ENCODE data around the gene GAREM1.

The GAREM1 gene

GRCh38 chr18:32455361-32455760, 15.3 kb downstream of the GAREM1 start:
- no peak for TF ChIP-seq POLR2A (IDR thresholded peaks at IDR 0.05; ENCODE audit: extremely low read depth, insufficient read length)
- no peak for TF ChIP-seq MYC (IDR thresholded peaks at IDR 0.05; ENCODE audit: low read depth, low read length)
- no peak for TF ChIP-seq MAX (IDR thresholded peaks at IDR 0.05; ENCODE audit: low read depth, low read length)
- TF ChIP-seq CTCF (IDR thresholded peaks at IDR 0.05; ENCODE audit: low read depth, low read length) = no peak
- H3K4me3 ChIP-seq (ENCODE audit: low read depth, low read length) = no peak overlapping the region
- DNase-seq (ENCODE audit: low read depth) = no peak

DNA sequence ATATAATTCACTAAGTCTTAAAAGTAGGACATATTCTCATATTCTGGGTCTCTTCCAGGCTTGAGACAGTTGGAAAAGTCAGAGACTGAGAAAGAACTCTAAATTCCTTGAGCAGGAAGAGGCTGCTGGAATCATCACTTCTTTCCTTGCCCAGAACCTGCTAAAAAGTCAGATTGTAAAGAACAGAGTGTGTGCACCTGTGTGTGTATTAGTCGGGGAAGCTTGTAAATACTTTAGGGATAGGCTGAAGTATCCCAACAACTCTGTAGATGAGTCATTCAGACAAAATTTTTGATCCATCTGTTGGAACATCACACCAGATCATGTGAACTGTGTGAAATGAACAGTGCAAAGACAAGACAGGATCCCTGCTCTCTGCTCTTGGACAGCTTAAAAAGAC, 16.1 kb downstream of the GAREM1 start:
- TF ChIP-seq POLR2A (IDR thresholded peaks at IDR 0.05; ENCODE audit: extremely low read depth, insufficient read length) = no peak
- TF ChIP-seq MYC (IDR thresholded peaks at IDR 0.05; ENCODE audit: low read depth, low read length) = no peak
- no peak for TF ChIP-seq MAX (IDR thresholded peaks at IDR 0.05; ENCODE audit: low read depth, low read length)
- no peak for TF ChIP-seq CTCF (IDR thresholded peaks at IDR 0.05; ENCODE audit: low read depth, low read length)
- H3K4me3 ChIP-seq (ENCODE audit: low read depth, low read length) = no peak overlapping the region
- DNase-seq (ENCODE audit: low read depth) = no peak

DNA sequence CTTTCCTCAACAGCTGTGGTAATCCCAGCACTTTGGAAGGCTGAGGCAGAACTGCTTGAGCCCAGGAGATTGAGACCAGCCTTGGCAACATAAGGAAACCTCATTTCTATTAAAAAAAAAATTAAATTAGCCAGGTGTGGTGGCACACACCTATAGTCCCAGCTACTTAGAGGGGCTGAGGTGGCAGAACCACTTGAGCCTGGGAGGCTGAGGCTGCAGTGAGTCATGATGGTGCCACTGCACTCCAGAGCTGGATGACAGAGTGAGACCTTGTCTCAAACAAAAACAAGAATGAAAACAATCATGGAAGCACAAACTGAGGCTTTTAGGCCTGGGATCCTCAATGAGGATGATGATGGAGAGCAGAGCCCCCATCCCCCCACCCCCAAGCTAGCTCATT, 19.8 kb downstream of the GAREM1 start:
- H3K4me3 ChIP-seq (ENCODE audit: low read depth, low read length) = no peak overlapping the region
- no peak for DNase-seq (ENCODE audit: low read depth)
- TF ChIP-seq CTCF (IDR thresholded peaks at IDR 0.05; ENCODE audit: low read depth, low read length) (no peak), MYC (IDR thresholded peaks at IDR 0.05; ENCODE audit: low read depth, low read length) (no peak), MAX (IDR thresholded peaks at IDR 0.05; ENCODE audit: low read depth, low read length) (no peak), POLR2A (IDR thresholded peaks at IDR 0.05; ENCODE audit: extremely low read depth, insufficient read length) (no peak)

DNA sequence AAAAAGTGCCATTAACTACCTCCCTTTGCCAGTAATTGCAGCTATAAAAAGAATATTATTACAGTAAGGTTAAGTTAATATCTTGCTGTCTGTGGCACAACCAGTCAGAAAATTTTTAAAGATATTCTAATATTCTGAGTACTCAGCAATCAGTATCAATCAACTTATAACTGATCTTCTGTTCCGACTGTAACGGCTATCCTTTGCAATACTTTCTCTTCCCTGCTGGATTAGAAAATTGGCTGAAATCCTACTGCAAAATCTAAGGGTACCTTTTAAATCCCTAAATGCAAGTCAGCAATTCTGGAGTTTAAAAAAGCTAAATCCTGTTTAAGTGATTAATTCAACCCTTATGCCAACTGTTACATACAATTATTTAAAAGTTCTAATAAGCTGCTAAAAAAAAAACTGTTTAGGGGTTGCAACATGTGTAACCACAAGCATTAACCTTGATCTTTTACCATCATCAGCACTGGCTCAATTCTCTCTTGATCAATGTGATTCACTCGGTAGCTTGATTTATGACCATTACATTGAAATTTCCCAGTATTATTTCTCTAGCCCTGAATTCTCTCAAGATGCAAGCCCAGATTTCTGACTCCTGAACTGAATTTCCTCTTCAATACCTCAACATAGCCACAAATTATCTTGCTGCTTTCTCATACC, 20.5 kb downstream of the GAREM1 start:
- H3K4me3 ChIP-seq (ENCODE audit: low read depth, low read length) = no peak overlapping the region
- no peak for DNase-seq (ENCODE audit: low read depth)
- TF ChIP-seq MYC (IDR thresholded peaks at IDR 0.05; ENCODE audit: low read depth, low read length) = no peak
- TF ChIP-seq POLR2A (IDR thresholded peaks at IDR 0.05; ENCODE audit: extremely low read depth, insufficient read length) = no peak
- no peak for TF ChIP-seq MAX (IDR thresholded peaks at IDR 0.05; ENCODE audit: low read depth, low read length)
- TF ChIP-seq CTCF (IDR thresholded peaks at IDR 0.05; ENCODE audit: low read depth, low read length) = no peak

GRCh38 chr18:32446780-32447179, 23.9 kb downstream of the GAREM1 start:
- no peak overlapping the region for H3K4me3 ChIP-seq (ENCODE audit: low read depth, low read length)
- no peak for TF ChIP-seq CTCF (IDR thresholded peaks at IDR 0.05; ENCODE audit: low read depth, low read length)
- no peak for TF ChIP-seq MYC (IDR thresholded peaks at IDR 0.05; ENCODE audit: low read depth, low read length)
- TF ChIP-seq MAX (IDR thresholded peaks at IDR 0.05; ENCODE audit: low read depth, low read length) = no peak
- TF ChIP-seq POLR2A (IDR thresholded peaks at IDR 0.05; ENCODE audit: extremely low read depth, insufficient read length) = no peak
- no peak for DNase-seq (ENCODE audit: low read depth)

All from NB4 (cell line).